Left renal pelvis (tissue), 4 donors: ENCODE results near the gene ANGPTL8. TPM values are rescaled to one million over a fixed set of nuclear protein-coding genes. Genes with fewer than 3 reads are reported as not detected.

Experiments used
- DNase-seq, 4 donors: peaks; one replicate each; pipeline ENCODE4 v3.0.0-alpha.2; 2013; ENCODE audit warnings: low read depth in 4 of 4, low spot score in 3 of 4
- polyA plus RNA-seq, 4 donors: library from polyadenylated mRNA; unstranded; fragments of 120-200 nt; gene quantifications; one replicate each; pipeline ENCODE4 v1.2.1, GENCODE V29; 2013; ENCODE audit not compliant: insufficient read length in 4 of 4

ANGPTL8 gene
- polyA plus RNA-seq, 4 donors = 0.32 to 0.56 (median 0.48) TPM

DNA sequence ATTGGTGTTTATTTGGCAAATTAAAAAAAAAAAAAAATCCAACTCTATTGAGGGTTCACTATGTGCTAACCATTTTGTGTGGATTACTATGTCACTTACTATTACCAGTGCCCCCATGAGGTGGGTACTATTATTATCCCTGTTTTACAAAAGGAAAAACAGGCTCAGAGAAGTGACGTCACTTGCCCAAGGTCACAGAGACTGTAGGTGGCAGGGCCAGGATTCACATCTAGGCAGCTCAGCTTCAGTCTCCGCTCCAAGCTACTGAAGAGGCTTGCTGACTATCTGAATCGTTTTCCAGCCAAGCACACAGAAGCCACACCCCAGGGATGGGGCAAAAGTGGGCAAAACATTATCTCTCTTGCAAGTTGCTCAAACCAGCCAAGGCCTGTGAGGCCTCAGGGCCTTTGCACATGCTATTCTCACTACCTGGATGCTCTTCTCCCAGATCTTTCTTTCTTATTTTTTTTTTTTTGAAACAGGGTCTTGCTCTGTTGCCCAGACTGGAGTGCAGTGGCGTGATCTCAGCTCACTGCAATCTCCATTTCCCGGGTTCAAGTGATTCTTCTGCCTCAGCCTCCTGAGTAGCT is 4.8 kb upstream of the ANGPTL8 start:
- no peak for DNase-seq

DNA sequence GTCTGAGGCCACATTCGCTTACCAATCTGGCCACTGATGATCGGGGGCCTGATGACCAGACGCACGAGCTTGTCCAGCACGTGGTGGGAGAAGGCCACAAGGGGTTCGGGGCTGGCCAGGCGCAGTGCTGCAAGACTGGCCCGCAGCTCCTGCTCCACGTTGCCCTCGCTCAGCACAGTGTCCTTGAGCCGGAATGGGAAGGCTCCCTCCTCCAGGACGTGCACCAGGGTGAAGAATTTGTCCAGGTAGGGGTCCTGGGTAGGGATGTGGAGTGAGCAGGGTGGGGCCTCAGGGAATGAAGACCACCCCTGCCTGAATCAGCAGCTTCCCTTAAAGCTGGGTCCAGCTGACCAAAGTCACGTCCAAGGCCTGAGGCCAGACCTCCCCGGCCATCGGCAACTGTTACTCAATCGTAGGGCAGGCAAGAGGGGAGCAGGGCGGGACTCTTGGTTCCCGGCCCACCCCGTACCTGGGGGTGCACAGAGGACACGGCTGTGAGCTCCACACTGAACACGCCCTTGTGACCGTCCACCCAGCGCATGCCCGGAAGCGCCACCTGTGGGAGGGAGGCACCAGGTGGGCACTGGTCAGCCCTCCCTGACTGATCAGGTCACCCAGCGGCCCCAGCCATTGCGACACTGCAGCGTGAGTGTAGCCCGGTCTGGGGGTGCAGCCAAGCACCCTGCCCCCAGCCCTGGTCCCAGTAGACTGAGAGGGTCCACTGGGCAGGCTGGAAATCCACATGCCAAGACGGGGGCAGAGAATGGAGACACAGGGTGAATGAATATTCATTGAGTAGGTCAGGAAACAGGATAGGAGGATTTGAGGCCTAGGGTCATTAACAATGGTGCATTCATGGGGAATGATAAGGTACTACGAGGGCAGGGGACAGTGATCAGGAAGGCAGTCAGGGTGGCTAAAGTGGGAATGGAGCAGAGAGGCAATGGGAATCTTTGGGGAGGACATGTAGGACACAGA is 2.8 kb upstream of the ANGPTL8 start:
- no peak for DNase-seq

DNA sequence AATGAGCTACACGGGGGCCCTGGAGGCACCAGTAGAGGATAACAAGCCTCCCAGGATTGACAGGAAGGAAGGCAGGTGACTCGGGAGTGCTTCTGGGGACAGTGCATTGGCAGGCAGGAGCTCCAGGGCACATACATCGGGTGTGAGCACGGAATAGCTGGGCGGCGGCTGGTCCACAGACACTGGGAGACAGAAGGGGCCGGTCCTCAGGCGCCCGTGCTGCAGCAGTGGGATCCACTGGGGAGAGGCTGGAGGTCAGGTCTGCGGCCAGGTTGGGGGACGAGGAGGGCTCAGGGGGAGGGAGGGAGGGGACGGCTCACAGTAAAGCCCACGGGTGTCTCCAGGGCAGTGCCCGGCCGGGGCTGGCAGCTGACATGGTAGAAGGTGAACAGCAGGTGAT is 2.1 kb upstream of the ANGPTL8 start:
- no peak for DNase-seq

DNA sequence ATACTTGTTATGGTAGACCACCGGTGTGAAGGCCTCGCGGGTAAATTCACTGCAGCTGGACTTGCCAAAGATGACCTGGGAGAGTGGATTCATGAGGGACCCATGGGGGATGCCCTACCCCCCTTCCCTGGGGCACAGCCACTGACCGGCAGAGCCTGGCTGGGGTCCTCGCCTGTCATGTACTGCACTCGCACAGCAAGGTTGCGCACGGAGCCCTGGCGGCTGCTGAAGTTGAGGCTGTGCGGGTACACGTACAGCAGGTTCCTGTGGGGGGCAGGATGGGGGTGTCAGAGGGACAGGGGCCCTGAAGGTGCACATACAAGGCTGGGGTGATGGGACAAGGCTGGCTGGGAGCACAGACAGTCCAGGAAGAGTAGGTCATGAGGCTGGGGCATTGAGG is 1.4 kb upstream of the ANGPTL8 start:
- DNase-seq = no peak

DNA sequence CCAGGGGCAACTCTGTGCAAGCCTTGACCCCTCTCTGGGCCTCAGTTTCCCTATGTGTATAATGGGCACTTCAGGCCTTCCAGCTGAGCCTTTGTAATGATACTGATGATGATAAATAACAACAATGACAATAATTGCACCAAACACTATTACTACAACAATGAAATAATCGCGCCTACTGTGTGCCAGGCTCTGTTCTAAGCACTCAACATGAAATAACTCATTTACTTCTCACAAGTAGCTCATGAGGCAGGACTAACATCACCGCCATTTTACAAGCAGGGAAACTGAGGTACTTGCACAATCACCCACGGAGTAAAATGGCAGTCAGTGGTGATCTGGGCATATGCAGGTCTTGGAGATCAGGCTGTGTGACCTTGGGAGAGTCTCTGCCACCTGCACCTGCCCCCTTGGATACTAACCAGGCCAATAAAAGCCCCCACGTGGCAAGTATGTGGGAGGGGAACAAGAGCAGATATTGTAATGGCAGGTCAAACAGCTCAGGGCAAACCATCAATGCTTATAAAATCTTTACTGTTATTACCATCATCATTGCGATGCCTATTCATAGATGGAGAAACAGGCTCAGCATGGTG is 540 bp upstream of the ANGPTL8 start:
- no peak for DNase-seq

DNA sequence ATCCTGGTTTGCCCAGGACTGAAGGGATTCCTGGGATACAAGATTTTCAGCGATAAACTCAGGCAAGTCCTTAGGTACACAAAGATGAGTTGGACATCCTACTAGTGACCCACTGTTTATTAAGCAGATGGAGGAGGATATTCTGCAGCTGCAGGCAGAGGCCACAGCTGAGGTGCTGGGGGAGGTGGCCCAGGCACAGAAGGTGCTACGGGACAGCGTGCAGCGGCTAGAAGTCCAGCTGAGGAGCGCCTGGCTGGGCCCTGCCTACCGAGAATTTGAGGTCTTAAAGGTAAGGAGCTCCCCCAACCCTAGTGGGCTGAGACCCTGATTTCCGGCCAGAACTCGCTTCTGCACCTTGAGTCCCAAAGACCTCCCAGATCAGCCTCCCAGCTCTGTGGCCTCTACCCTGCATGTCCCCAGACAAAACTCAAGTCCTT is 607 bp downstream of the ANGPTL8 start:
- DNase-seq = no peak

DNA sequence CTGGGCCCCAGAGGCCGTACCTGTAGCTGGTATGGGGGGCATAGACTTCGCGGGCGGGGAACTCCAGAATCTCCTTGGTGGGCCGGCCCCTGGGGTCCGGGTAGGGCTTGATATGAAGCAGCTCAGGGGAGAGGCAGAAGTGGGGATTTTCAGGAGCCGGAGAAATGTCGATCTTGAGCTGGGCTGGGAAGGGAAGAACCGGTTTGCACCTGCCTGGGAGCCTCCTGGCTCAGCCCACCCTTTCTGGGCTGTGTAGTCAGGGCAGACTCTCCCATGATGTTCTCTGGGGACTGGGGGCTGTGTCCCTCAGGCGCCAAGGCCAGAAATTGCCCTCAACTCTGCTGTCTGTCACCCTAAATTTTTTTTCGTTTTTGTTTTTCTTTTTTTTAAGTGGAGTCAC is 2.6 kb downstream of the ANGPTL8 start:
- DNase-seq = no peak

DNA sequence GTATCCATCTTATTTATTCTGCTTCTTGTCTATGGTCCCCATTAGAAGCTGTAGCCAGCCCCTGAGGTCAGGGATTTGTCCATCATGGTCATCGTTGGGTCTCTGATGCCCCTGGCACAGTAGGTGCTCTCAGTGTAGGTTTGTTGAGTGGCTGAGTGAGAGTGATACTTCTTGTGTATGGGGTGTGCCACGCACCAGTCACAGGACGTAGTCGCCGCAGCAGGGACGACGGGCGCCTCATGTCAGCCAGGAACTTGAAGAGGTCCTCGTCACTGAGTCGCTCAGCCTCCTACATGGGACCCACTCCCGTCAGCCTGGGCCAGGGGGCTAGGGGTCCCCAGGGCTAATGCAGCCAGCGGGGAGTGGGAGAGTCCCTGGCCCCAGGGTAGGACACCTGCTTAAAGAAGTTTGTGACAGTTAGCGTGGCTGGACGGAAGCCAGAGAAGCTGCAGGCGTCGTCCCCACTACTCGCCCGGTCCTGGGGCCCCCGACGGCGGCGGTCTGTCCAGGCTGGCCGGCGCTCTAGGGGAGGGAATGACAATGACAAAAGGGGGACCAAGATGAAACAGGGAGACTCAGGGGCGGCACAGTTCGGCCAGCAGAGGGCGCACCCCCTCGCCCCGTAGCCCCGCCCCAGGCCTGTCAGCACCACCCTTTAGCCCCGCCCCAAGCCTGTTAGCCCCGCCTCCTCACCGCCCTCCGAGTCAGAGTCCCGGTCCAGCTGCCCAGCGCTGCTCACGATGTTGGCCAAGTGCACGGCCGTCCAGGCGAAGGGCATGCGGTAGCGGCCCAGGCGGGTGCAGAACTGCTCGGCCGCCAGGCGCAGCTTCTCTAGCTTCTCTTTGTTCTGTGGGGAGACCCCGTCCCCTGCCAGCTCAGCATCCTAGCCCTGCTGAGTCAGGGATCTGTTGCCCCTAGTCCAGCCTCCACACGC is 3.7 kb downstream of the ANGPTL8 start:
- DNase-seq = peak in 3 of 4 donors; percentile 59 to 64 (median 63)

DNA sequence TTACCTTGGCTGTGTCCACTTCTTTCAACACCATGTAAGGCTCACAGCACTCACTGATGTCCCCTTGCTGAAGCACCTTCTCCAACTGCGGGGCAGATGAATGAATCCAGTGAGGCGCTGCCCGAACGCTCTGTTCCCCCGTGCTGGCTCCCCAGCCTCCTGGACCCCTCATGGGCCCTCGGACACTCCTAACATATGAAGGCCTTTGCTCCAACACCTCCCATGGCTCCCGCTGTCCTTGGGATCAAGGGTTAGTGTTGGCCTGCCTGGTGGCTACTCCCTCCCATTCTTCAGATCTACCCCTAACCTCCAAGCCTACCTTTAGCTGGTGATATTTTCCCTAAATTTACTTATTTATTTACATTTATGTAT is 4.4 kb downstream of the ANGPTL8 start:
- DNase-seq = no peak

DNA sequence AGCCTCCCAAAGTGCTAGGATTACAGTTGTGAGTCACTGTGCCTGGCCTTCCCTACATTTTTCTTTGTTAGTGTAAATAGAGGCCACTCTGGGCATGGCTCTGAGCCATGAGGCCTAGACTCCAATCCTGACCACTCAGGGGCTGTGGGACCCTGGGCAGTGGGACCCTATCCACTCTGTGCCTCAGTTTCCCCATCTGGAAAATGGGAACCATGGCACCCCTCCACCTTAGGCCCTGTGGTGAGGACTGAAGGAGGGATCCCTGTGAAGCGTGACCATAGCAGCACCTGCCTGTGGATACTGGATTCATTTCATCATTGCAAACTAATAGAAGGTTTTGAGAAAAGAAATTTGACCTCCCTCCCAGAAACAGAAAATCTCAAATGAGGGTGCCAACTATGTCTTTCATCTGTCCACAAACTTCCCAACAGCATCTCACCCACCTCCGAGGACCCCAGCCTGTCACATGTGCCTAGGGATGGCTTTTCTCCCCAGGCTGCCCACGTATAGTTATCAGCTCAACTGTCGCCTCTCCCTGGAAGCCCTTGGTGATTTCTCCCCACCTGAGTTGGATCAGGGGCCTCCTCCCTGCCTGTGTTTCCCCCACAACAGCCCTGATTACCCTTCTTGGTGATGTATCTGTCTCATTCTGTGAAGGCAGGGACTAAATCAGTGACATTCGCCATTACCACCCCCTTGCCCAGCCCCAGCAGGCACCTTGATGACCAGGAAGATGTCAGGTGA is 5.6 kb downstream of the ANGPTL8 start:
- no peak for DNase-seq

DNA sequence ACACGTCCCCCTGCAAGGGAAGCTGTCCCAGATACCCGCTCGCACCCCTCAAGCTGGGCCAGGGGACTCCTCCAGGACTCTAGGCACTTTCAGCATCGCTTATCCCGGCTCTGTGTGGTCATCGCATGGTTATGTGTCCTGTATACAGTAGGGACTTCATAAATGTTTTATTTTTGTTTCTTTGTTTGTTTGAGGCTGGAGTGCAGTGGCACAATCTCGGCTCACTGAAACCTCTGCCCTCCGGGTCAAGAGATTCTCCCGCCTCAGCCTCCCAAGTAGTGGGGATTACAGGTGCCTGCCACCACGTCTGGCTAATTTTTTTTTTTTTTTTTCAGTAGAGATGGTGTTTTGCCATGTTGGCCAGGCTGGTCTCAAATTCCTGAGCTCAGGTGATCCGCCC is 7.5 kb downstream of the ANGPTL8 start:
- DNase-seq = no peak

DNA sequence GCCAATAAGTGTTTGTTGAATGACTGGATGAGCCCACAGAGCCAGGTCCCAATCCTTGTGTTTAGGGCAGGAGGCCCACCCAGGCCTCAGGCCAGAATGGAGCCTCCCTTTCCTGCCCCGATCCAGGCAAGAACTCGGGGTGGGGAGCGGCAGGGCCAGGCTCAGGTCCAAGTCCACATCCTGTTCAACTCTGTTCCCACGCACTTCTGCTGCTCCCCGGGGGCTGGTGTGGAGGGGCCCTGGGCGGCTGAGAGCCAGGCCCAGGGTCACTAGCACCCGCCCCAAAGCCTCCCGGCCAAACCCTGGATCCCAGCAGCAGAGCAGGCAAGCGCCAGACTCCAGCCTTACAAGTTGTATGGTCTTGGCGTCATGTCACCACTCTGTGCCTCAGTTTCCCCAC is 8.0 kb downstream of the ANGPTL8 start:
- DNase-seq = no peak

DNA sequence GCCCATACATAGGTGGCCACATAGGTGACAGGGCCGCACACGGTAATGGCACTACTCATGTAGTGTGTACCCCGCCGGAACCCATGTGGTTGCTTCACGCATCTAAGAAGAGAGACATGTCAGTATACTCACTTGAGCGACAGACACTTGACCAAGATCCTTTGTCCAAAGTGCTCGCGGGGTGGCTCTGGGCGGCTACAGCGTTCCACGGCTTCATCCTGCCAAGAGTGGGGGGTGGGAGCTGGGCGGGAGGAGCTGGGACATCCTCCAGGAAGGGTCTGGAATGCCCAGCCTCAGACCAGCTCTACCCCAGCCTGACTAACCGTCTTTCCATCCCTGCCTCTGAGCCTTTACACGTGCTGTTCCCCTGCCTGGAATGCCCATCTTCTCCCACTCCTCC is 8.5 kb downstream of the ANGPTL8 start:
- DNase-seq = no peak

DNA sequence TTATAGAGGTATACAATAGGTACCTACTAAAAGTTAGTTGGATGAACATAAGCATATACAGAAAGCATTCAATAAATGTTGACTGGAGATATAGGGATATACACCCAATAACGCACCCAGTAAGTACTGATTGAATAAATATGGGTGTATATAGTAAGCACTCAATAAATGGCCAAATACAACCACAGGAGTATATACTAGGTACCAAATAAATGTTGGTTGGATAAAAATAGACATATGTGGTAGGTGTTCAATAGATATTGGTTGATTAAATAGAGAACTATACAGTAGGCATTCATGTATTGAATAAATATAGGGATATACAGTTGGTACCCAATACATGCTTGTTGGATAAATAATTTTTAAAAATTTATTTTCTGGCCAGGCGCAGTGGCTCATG is 9.4 kb downstream of the ANGPTL8 start:
- no peak for DNase-seq

DNA sequence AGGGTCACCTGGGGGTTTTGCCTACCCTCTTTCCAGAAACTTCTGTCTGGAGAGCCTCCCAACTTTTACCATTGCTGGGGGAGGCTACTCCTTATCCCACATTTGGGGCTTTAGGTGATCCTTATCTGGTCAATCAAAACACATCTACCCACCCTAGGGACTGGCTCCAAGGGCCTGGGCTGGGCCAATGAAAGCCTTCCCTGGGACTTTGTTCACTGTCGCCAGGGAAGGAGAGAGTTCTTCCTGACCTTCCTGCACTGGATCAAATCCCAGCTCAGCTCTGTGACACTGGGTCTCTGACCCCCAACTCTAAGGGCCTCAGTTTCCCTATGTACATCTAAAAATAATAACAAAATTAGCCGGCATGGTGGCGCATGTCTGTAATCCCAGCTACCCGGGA is 11.8 kb downstream of the ANGPTL8 start:
- no peak for DNase-seq

DNA sequence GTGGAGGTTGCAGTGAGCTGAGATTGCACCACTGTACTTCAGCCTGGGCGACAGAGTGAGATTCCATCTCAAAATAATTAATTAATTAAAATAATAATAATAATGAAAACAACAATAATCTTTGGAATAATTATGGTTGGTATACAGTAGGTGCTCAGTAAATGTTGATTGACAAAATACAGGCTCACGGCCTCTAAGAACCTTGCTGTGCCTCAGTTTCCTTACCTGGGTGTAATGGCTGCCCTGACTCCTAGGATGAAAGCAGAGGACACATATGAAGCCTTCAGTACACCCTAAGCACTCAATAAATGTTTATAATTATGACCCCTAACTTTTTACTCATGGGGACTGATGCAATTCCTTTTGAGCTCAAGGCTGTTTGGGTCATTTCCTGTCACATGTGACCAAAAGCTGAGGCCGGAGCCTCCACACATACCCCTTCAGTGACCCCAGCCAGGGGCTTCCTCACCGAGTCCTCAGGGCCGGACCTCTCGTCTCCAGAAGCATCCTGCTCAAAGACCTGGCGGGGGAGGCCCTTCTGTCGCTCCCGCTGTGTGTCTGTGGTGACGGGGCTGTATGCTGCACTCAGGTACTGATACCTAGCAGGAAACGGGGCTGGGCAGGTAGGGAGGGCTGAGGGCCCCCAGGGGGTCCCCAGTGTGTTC is 12.4 kb downstream of the ANGPTL8 start:
- no peak for DNase-seq

DNA sequence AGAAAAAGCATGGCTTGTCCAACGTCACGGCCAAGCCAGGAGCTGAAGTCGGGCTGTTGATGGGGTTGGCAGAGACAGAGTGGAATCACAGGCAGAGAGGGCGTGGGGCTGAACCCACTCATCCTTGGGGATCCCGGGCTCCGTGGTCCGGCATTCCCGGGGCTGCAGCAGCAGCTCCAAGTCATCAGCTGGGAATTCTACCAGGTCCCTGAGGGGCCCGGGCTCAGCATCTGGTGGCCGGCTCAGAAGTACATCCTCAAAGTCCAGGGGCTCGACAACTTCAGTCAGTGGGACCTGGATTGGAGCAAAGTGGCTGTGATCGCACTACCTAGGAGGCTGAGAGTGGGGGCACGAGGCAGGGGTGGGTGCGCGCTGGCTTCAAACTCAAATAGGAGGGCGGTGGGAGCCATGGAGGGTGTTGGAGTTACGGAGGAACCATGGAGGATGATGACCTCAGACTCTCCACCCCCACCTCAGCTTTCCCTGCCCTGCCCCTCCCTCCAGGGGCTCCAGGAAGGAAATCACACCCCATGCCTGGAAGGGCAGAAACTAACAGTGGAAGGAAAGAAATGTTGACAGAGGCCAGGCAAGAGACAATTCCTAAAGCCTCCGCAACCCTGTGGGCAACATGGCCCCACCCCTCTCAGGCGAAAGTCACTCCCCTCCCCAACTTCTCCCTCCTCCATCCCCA is 13.4 kb downstream of the ANGPTL8 start:
- DNase-seq = no peak

DNA sequence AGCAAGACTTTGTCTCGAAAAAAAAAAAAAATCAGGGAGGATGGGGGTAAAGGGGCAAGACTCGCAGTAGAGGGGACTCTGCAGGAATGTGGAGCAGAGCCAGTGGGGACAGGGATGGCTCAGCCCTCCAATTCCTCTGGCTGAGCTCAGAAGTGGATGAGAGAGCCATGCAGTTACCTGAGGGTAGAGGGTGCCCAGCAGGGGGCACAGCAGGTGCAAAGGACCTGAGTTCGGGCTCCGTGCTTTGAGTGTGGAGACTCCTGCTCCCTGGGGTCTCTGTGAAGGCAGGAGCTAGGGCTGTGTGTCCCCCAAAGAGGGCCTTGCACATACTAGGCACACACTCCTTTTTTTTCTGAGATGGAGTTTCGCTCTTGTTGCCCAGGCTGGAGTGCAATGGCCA is 15.2 kb downstream of the ANGPTL8 start:
- DNase-seq = no peak

DNA sequence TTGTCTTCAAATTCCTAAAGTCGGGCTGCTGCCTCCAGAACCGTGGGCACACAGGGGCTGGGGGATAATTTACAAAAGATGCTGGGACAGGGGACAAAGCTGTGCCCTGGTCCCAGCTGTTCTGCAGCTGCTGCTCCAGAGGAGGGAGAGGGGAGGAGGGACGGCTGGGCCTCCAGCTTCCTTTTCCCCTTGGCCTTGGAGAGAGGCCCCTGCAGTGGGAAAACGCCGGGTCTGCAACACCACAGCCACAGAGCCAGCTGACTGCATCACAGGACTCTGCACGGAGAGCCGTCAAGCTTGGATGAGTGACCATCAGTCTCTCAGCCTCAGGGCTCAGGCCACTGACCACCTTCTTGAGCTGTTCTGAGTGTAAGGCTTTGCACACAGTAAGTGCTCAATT is 16.8 kb downstream of the ANGPTL8 start:
- DNase-seq = peak in 1 of 4 donors; percentile 66
